CD8-positive, alpha-beta memory T cell (primary cell): ENCODE data around the gene OR1S1. TPM values are rescaled to one million over a fixed set of nuclear protein-coding genes. Genes with fewer than 3 reads are reported as not detected.
"Not testable (repeated sequence)": the region's sequence is repeated elsewhere in the genome, so short reads cannot be mapped to it uniquely, and the experiment has no call there.

Source experiments
- CTCF ChIA-PET: fragments of 350-600 bp; sonication (Branson Sonifier 250); formaldehyde crosslinking; loops from one replicate; lab custom pipeline; 2021; ENCODE audit warnings: antibody characterized with exemption; lab: Charles Lee
- POLR2A ChIA-PET: fragments of 350-600 bp; sonication (Branson Sonifier 250); formaldehyde crosslinking; loops from one replicate; lab custom pipeline; 2021; ENCODE audit warnings: antibody characterized with exemption; lab: Charles Lee
- DNase-seq, 5 donors: peaks; one replicate each; pipeline versions ENCODE4 v3.0.0 to v3.0.0-alpha.2; 2020 to 2022; ENCODE audit warnings: mixed read lengths in 1 of 5
- H3K27ac ChIP-seq: one replicate; pipeline ENCODE4 v1.7.0; 2013; ENCODE audit warnings: low read depth, mild to moderate bottlenecking, low read length, moderate library complexity
- H3K27me3 ChIP-seq: 2 replicates; pipeline ENCODE4 v1.7.0; 2013; ENCODE audit warnings: low read length, mild to moderate bottlenecking; ENCODE audit not compliant: insufficient read depth, poor library complexity, severe bottlenecking
- H3K36me3 ChIP-seq: 2 replicates; pipeline ENCODE4 v1.7.0; 2013; ENCODE audit warnings: mild to moderate bottlenecking, low read length, moderate library complexity; ENCODE audit not compliant: insufficient read depth
- H3K4me1 ChIP-seq: 2 replicates; pipeline ENCODE4 v1.7.0; 2013; ENCODE audit warnings: mild to moderate bottlenecking, low read length, moderate library complexity; ENCODE audit not compliant: insufficient read depth
- H3K4me3 ChIP-seq: 2 replicates; pipeline ENCODE4 v1.7.0; 2013; ENCODE audit warnings: mild to moderate bottlenecking, low read length
- H3K9me3 ChIP-seq: 2 replicates; pipeline ENCODE4 v1.7.0; 2013; ENCODE audit warnings: mild to moderate bottlenecking, low read length
- H3K27ac Mint-ChIP-seq, 8 donors: one replicate each; pipeline ENCODE4 v1.8.0; 2020 to 2021; ENCODE audit warnings: mixed read lengths in 8 of 8, mild to moderate bottlenecking in 6 of 8, inconsistent platforms in 3 of 8, moderate library complexity in 3 of 8
- H3K27me3 Mint-ChIP-seq, 2 donors: one replicate each; pipeline ENCODE4 v1.8.0; 2020 to 2021; ENCODE audit warnings: mixed read lengths in 2 of 2, mild to moderate bottlenecking in 1 of 2, moderate library complexity in 1 of 2
- H3K36me3 Mint-ChIP-seq, 3 donors: one replicate each; pipeline ENCODE4 v1.8.0; 2020 to 2021; ENCODE audit warnings: mixed read lengths in 3 of 3, inconsistent platforms in 1 of 3, mild to moderate bottlenecking in 1 of 3
- H3K4me1 Mint-ChIP-seq, 3 donors: one replicate each; pipeline ENCODE4 v1.8.0; 2020 to 2021; ENCODE audit warnings: mixed read lengths in 3 of 3, inconsistent platforms in 1 of 3, mild to moderate bottlenecking in 1 of 3
- H3K4me3 Mint-ChIP-seq, 7 donors: one replicate each; pipeline ENCODE4 v1.8.0; 2020 to 2021; ENCODE audit warnings: mixed read lengths in 7 of 7, mild to moderate bottlenecking in 6 of 7, moderate library complexity in 4 of 7, inconsistent platforms in 2 of 7
- H3K9me3 Mint-ChIP-seq, 5 donors: one replicate each; pipeline ENCODE4 v1.8.0; 2020 to 2022; ENCODE audit warnings: mixed read lengths in 5 of 5, mild to moderate bottlenecking in 3 of 5, moderate library complexity in 2 of 5, inconsistent platforms in 1 of 5
- polyA plus RNA-seq: library from polyadenylated mRNA; unstranded; fragments of 300-500 nt; fragmentation: Illumina TruSeq; gene quantifications from one replicate; pipeline ENCODE4 v1.2.3, GENCODE V29; 2021
- total RNA-seq, 2 experiments: library from RNA; stranded (reverse); gene quantifications; one replicate each; pipeline ENCODE4 v1.2.3, GENCODE V29; 2021

OR1S1 gene
- total RNA-seq, result not detected
- polyA plus RNA-seq, result not detected

- H3K27ac Mint-ChIP-seq, H3K36me3 ChIP-seq, H3K9me3 Mint-ChIP-seq, POLR2A ChIA-PET, CTCF ChIA-PET, H3K27ac ChIP-seq, H3K36me3 Mint-ChIP-seq, H3K9me3 ChIP-seq, H3K27me3 ChIP-seq, H3K27me3 Mint-ChIP-seq, H3K4me3 ChIP-seq, H3K4me1 Mint-ChIP-seq, H3K4me3 Mint-ChIP-seq, H3K4me1 ChIP-seq, DNase-seq: not testable (repeated sequence)
Measured at GRCh38 chr11:58212420-58212819, at the start of gene OR1S1. Gene OR1S1, plus strand, starts transcription at chr11:58212720.

GRCh38 chr11:58164389-58164788 lies 48.1 kb upstream of the OR1S1 start:
- H3K4me3 Mint-ChIP-seq, result no peak overlapping the region
- Histone ChIP-seq H3K27me3 (no peaks in the 10 kb centered on the region), H3K4me1 (no peaks in the 10 kb centered on the region), H3K4me3 (no peak overlapping the region), H3K27ac (no peak overlapping the region), H3K9me3 (no peaks in the 10 kb centered on the region), H3K36me3 (no peaks in the 10 kb centered on the region)
- H3K27ac Mint-ChIP-seq, result no peak overlapping the region
- peaks cover 6 to 7% of the 10 kb centered on the region in 2 donors for H3K27me3 Mint-ChIP-seq
- no peaks in the 10 kb centered on the region for H3K4me1 Mint-ChIP-seq
- POLR2A ChIA-PET, result no interaction called here
- CTCF ChIA-PET, result no interaction called here
- no peaks in the 10 kb centered on the region for H3K36me3 Mint-ChIP-seq
- DNase-seq, result no peak
- peaks cover 0 to 2% (median 0%) of the 10 kb centered on the region in 5 donors for H3K9me3 Mint-ChIP-seq

GRCh38 chr11:58164990-58165389 lies 47.5 kb upstream of the OR1S1 start:
- no peak overlapping the region for H3K4me3 Mint-ChIP-seq
- Histone ChIP-seq H3K9me3 (no peaks in the 10 kb centered on the region), H3K36me3 (no peaks in the 10 kb centered on the region), H3K4me3 (no peak overlapping the region), H3K27me3 (peaks cover 4% of the 10 kb centered on the region), H3K4me1 (no peaks in the 10 kb centered on the region), H3K27ac (no peak overlapping the region)
- no peaks in the 10 kb centered on the region for H3K4me1 Mint-ChIP-seq
- H3K36me3 Mint-ChIP-seq, result no peaks in the 10 kb centered on the region
- H3K27me3 Mint-ChIP-seq, result peaks cover 6 to 10% of the 10 kb centered on the region in 2 donors
- no peak for DNase-seq
- no peak overlapping the region for H3K27ac Mint-ChIP-seq
- H3K9me3 Mint-ChIP-seq, result no peaks in the 10 kb centered on the region
- ChIA-PET CTCF (no interaction called here), POLR2A (no interaction called here)

GRCh38 chr11:58165504-58166106 lies 46.9 kb upstream of the OR1S1 start:
- Mint-ChIP-seq H3K4me3 (no peak overlapping the region), H3K36me3 (no peaks in the 10 kb centered on the region), H3K27me3 (peaks cover 6 to 14% of the 10 kb centered on the region in 2 donors), H3K9me3 (peaks cover 0 to 2% (median 0%) of the 10 kb centered on the region in 5 donors), H3K27ac (no peak overlapping the region), H3K4me1 (no peaks in the 10 kb centered on the region)
- Histone ChIP-seq H3K36me3 (no peaks in the 10 kb centered on the region), H3K9me3 (no peaks in the 10 kb centered on the region), H3K4me3 (no peak overlapping the region), H3K4me1 (no peaks in the 10 kb centered on the region), H3K27me3 (peaks cover 4% of the 10 kb centered on the region), H3K27ac (no peak overlapping the region)
- no peak for DNase-seq
- ChIA-PET POLR2A (no interaction called here), CTCF (no interaction called here)

- no peak overlapping the region for H3K27ac ChIP-seq
- H3K9me3 Mint-ChIP-seq, result no peaks in the 10 kb centered on the region
- H3K4me3 ChIP-seq, result no peak overlapping the region
- no peak overlapping the region for H3K4me3 Mint-ChIP-seq
- no peaks in the 10 kb centered on the region for H3K4me1 Mint-ChIP-seq
- no peaks in the 10 kb centered on the region for H3K36me3 ChIP-seq
- DNase-seq, result no peak
- H3K27me3 Mint-ChIP-seq, result peaks cover 8 to 50% of the 10 kb centered on the region in 2 donors
- POLR2A ChIA-PET, result no interaction called here
- H3K27ac Mint-ChIP-seq, result no peak overlapping the region
- H3K9me3 ChIP-seq, result no peaks in the 10 kb centered on the region
- CTCF ChIA-PET, result no interaction called here
- H3K4me1 ChIP-seq, result no peaks in the 10 kb centered on the region
- H3K36me3 Mint-ChIP-seq, result no peaks in the 10 kb centered on the region
- H3K27me3 ChIP-seq, result no peaks in the 10 kb centered on the region
Measured at GRCh38 chr11:58177409-58178054, 35.0 kb upstream of the OR1S1 start.

GRCh38 chr11:58178444-58178843 lies 34.1 kb upstream of the OR1S1 start:
- Mint-ChIP-seq H3K27ac (no peak overlapping the region), H3K36me3 (no peaks in the 10 kb centered on the region), H3K4me1 (no peaks in the 10 kb centered on the region), H3K27me3 (peaks cover 8 to 50% of the 10 kb centered on the region in 2 donors), H3K4me3 (no peak overlapping the region), H3K9me3 (no peaks in the 10 kb centered on the region)
- no peaks in the 10 kb centered on the region for H3K4me1 ChIP-seq
- ChIA-PET CTCF (no interaction called here), POLR2A (no interaction called here)
- H3K27ac ChIP-seq, result no peak overlapping the region
- no peak for DNase-seq
- H3K4me3 ChIP-seq, result no peak overlapping the region
- H3K9me3 ChIP-seq, result no peaks in the 10 kb centered on the region
- H3K27me3 ChIP-seq, result no peaks in the 10 kb centered on the region
- no peaks in the 10 kb centered on the region for H3K36me3 ChIP-seq

- Mint-ChIP-seq H3K9me3 (no peaks in the 10 kb centered on the region), H3K36me3 (no peaks in the 10 kb centered on the region), H3K4me1 (no peaks in the 10 kb centered on the region), H3K4me3 (no peak overlapping the region), H3K27me3 (peaks cover 10 to 46% of the 10 kb centered on the region in 2 donors), H3K27ac (no peak overlapping the region)
- Histone ChIP-seq H3K27ac (no peak overlapping the region), H3K4me3 (no peak overlapping the region), H3K36me3 (no peaks in the 10 kb centered on the region), H3K4me1 (no peaks in the 10 kb centered on the region), H3K27me3 (no peaks in the 10 kb centered on the region), H3K9me3 (no peaks in the 10 kb centered on the region)
- DNase-seq, result no peak
- ChIA-PET CTCF (no interaction called here), POLR2A (no interaction called here)
Measured at GRCh38 chr11:58179648-58180047, 32.9 kb upstream of the OR1S1 start.

- Mint-ChIP-seq H3K36me3 (no peaks in the 10 kb centered on the region), H3K4me1 (no peaks in the 10 kb centered on the region), H3K27ac (no peak overlapping the region), H3K4me3 (no peak overlapping the region), H3K9me3 (no peaks in the 10 kb centered on the region), H3K27me3 (peaks cover 0 to 2% of the 10 kb centered on the region in 2 donors)
- DNase-seq, result no peak
- ChIA-PET CTCF (no interaction called here), POLR2A (no interaction called here)
- Histone ChIP-seq H3K36me3 (no peaks in the 10 kb centered on the region), H3K4me1 (no peaks in the 10 kb centered on the region), H3K9me3 (no peaks in the 10 kb centered on the region), H3K27me3 (no peaks in the 10 kb centered on the region), H3K4me3 (no peak overlapping the region), H3K27ac (no peak overlapping the region)
Measured at GRCh38 chr11:58186938-58187337, 25.6 kb upstream of the OR1S1 start.
